ENCODE measurements around the gene CTRL.

- no peak for TF ChIP-seq POLR2A (IDR thresholded peaks at IDR 0.05)
- TF ChIP-seq CTCF (IDR thresholded peaks at IDR 0.05) = no peak
Observed at GRCh38 chr16:67933805-67934204, 2.1 kb upstream of the CTRL start.
